Amniotic stem cell (primary cell): ENCODE data around the gene HSBP1L1.

Experiments
- DNase-seq: peaks from one replicate; lab custom pipeline; 2025; lab: John Stamatoyannopoulos, UW

HSBP1L1 gene

DNA sequence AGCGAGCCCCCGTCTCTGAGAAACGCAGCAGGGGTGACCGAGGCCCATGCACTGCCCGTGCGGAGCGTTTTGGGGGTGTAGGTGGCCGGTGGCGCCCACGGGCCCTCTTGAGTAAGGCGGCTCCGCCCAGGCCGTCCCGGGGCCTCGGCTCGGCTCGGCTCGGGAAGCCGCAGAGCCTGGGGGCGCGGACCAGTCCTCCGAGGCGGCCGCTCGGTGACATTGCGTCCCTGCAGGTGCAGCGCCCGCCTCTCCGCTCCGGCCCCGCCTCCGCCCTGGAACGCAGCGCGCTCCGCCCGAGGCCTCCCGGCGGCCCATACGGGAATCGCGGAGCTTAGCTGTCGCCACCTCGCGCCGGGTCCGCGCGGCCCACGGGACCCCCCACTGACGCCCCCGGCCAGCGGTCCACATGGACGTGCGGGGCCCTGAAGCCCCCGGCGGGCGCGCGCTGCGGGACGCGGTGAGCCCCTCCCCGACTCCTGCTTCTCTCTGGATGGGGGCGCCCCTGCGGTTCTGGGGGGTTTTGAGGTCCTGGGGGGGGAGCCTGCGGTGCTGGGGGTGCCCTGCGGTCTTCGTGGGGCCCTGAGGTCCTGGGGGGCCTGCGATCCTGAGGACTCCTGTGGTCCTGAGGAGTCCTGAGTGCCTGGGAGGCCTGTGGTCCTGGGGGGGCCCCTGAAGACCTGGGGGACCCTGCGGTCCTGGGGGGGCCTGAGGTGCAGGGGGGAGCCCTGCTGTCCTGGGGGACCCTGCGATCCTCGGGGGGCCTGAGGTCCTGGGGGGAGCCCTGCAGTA lies at the start of gene HSBP1L1:
HSBP1L1 (plus strand) TSS at position 314 of the 789 bp plus-strand sequence; CDS start at position 407, 93 bp downstream.
- no peak for DNase-seq

DNA sequence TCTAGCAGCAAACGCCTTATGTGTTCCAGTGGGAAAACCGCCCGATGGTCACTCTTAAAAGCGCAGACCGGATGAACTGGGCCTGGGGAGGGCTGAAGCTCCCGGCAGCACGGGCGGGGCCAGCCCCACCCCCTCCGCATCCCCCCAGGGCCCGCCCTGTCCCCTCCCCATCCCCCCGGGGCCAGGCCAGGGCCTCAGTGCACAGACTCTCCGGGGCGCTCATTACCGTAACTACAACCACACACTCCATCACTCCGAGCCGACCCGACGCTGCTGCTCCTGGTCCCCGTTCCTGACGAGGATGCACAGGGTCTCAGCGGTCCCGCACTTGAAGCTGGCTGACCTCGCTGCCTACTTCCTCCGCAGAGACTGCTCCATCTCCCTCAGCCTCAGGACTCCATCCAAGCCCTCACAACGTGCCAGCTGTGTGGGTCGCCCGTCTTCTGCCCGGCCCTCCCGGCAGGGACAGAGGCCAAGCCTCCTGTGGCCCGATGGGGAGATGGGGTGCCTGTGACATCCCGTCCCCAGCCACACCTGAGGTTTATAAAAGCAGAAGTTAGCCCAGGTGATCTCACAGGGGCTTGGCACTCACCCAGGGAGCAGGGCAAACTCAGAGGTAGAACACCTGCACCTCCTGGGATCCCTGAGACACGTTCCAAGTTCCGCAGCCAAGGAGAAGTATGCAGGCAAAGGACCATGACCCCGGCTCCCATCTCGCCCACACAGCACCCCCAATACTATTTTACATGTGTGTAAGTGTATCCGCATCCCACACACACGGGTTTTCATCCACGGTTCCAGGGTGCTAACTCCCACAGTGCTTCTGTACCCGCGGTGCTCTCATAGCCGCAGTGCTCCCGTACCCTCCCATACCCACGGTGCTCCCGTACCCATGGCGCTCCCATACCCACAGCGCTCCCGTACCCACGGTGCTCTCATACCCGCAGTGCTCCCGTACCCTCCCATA lies 49.0 kb upstream of the HSBP1L1 start:
- DNase-seq = no peak

DNA sequence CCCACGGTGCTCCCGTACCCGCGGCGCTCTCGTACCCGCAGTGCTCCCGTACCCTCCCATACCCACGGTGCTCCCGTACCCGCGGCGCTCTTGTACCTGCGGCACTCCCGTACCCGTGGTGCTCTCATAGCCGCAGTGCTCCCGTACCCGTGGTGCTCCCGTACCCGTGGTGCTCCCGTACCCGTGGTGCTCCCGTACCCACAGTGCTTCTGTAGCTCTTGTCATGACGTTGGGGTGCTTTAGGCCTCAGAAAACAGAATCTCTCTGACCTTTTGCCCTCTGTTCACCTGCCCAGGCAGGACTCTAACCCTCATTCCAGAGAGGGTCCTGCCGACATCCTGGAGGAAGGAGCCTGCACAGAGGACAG lies 48.3 kb upstream of the HSBP1L1 start:
- no peak for DNase-seq

DNA sequence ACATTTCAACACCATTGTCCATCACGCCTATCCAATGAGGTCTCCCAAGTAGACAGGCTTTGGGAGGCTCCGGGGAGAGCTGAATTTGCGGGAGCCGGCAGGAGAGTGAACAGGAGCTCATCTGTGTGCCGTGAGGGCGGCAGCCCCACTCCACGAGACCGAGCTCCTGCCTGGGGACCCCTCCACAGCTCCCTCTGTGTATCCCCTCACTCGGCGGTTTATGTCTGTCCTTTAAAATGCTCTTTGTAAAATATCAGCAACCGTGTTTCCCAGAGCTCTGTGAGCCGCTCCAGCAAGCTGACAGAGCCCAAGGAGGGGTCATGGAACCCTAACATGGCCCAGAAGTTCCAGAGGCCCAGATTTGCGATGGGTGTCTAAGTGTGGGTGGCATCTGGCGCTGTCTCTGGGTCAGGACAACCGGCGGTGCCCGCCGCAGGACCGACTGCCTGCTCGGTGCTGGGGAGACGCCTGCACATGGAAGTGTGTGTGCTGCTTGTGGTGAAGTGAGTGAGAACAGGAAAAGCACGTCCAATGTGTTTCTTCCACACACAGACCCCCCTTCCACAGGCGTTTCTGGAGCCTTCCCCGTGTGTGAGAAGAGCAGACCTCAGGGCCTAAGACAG lies 47.8 kb upstream of the HSBP1L1 start:
- no peak for DNase-seq

DNA sequence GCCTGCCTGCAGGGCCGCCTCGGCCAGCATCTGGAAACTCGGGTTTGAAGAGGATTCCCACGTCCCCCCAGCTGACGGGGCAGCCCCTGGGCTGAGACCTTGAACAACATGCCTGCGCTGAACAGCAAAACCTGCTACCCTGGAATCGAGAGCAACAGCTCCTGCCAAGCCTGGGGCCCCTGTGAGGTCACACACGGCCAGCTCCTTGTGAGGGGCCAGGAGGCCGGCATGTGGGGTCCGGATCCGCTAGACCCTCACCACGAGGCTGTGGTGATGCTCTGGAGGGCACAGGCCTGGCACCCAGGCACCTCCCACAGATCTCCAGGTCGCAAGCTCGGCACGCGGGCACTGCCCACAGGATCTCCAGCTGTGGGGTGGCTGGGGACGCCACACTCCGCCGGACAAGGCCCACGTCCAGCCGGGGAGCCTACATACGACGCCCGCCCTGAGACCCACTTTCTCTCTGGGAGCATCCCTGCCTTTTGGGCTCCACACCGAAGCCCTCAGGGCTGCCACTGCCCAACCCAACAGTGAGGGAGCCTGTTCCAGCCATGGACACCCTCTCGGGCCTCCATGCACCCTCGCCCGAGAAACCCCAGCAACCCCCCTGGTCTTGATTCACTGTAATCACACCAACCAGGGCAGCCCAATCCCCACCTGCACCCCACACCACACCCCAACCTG lies 47.1 kb upstream of the HSBP1L1 start:
- DNase-seq = no peak

DNA sequence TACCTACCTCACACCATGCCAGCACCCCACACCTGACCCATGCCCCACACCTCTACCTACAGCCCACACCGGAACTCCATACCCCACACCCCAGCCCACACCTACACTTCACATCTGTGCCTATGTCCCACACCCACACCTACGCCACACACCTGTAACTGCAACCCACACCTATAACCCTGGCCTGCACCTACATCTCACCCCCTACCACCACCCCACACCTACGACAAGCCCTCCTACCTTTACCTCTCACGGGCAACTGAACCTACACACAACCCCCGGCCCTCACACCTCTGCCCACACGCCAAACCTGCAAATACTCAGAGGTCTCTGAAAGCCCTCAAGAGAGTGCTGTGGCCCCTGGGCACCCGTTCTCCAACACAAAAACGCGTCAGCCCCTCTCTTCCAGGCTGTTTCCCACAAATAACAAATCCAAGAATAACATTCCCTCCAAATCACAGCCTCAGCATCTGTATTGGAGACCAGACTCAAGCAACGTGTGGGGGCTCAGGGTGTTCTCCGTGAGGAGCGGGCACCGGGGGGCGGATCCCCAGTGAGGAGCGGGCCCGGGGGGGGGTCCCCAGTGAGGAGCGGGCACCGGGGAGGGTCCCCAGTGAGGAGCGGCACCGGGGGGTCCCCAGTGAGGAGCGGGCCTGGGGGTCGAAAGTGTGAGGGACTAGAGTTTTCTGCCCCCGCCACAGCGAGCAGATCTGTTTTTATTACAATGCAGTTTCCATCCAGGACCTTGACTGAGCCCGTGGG lies 46.4 kb upstream of the HSBP1L1 start:
- DNase-seq = no peak

DNA sequence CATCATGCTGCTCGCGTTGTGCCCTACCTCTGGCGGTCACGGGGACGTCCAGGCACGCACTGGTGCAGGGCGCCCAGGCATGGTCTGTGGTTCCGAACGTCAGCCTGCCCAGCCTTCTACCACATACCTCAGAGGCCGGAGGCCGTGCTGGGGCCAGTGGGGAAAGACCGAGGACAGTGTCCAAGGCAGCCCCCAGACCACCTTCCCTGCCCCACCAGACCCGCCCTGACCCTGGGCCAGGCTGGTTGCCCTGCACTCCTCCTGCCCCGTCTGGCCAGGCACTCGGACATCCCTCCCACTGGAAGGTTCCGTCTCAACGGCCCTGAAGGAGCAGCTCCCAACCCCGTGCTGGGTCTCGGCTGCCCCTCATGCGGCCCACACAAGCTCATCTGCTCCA lies 45.8 kb upstream of the HSBP1L1 start:
- DNase-seq = no peak

DNA sequence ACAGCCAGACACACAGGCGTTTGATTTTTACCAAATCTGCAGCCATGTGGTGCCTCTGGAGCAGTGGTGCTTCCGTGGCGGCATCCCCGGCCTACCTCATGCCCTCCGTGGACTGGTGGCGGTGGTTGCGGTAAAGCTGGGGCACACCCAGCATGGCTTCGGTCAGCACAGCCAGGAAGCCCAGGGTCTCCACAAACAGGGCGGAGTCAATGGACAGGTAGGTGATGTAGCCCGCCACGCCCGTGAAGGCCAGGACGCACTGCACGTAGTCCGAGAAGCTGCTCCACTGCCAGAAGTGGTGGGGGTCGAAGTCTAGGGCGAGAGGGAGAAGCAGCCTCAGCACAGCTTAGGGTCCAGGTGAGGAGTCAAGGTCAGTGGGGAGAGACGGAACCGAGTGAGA lies 45.4 kb upstream of the HSBP1L1 start:
- no peak for DNase-seq

DNA sequence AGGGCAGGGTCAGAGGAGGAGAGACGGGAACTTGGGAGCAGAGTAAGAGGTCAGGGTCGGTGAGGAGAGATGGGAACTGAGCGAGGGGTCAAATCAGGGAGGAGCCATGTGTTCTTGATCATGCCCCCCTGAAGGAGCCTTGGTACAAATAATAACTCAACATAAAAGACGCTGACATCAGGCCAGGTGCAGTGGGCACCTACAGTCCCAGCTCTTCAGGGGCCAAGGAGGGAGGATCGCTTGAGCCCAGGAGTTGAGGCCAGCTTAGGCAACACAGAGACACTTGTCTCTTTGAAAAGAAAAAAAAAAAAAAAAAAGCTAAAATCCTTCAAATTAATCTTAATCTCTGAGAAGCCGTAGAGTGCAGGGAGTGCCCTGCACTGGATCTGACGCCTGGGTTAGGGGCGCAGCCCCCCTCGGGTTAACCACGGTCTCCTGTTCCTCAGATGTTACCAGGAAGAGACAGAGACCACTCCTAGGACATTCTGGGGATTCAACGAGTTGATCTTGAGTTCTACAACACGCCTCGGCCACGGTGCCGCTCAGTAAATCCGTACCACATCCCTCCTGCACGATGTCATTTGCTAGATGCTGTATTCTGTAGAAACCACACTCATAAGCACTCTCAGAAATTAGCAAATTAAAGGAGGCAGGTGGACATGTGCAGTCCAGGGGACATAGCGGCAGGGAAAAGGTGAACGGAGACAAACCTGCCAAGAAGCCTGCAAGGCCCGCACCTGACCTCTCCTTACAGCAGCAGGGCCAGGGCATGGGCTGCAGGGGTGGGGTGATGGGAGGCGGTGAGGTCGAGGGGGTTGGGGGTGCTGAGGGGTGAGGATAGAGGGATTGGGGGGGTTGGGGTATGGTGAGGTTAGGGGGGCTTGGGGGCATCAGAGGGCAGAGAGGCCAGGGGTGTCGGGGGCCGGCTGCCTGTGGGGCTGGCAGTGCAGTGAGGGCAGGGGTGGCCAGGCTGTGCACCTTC lies 42.2 kb upstream of the HSBP1L1 start:
- no peak for DNase-seq

DNA sequence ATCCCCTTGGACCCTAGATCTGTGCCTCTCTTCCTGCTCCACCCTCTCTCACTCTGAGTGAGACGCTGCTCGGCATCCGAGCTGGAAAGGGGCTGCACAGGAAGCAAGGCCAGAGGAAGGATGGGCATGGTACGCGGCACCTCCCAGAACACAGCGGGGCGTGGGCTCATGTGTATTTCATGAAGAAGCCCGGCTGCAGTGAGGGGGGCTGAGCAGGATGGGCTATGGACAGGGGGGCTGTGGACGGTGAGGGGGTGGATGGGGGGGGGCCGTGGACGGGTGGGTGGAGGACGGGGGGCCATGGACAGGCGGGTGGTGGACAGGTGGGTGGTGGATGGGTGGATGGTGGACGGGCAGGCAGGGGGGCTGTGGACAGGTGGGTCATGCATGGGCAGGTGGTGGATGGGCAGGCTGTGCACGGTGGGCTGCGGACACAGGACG lies 41.5 kb upstream of the HSBP1L1 start:
- DNase-seq = no peak

DNA sequence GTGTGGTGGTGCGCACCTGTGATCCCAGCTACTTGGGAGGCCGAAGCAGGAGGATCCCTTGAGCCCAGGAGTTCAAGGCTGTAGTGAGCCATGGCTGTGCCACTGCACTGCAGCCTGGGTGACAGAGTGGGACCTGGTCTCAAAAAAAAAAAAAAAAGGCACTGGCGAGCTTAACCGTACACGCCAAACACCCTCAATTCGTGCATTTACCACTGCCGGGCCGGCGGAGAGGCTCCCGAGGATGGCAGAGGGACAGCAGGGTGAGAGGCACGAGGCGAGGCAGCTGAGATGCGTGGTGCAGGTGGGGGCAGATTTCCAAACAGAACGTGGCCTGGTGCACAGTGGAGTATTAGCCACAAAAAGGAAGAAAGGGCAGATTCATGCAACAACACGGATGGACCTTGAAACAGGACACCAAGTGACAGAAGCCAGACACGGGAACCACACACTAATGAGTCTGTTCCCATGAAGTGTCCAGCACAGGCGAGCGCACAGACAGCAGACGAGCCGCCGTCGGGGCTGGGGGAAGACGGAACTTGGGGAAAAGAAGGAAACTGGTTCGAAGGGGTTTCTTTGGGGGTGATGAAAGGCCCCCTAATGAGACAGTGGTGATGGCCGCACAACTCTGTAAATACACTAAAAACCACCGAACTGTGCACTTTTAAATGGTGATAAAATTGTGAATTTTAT lies 40.4 kb upstream of the HSBP1L1 start:
- no peak for DNase-seq

DNA sequence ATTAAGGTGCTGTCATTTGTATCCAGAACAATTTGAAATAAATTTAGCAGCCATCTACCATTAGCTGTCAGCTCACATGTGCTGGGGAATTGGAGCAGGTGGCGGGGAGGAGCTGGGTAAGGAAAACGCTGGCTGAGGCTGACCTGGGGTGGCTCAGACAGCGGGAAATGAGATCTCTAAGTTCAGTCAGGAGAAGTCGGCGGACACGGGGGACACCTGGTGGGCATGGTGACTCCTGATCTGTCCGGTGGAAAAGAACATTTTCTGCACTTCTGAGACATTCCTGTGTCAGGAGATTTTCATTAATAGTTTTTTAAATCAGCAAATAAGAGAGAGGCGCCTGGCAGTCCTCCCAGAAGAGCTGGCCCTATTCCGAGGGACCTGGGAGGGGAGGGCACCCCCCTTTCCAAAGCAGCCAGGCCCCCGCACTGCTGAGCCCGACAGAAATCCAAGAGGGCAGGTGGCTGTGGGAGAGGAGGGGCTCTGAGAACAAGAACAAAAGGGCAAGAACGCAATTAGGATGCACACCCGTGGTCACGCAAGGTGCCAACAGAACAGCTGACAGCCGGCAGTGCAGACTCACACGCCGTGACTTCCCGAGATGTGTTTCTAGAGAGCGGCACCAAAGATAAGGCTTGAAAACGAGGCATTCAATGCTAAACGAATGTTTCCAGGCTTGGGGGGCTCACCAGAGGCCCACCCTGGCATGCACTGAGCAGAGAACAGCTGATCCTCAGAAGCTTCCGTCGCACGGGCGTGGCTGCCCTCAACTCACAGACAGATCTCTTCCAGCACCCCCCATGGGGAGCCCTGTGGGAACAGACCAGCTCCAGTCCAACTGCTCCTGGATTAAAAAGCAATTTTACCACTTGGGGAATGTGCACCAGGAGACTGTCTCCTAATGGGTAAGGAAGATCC lies 39.4 kb upstream of the HSBP1L1 start:
- no peak for DNase-seq

DNA sequence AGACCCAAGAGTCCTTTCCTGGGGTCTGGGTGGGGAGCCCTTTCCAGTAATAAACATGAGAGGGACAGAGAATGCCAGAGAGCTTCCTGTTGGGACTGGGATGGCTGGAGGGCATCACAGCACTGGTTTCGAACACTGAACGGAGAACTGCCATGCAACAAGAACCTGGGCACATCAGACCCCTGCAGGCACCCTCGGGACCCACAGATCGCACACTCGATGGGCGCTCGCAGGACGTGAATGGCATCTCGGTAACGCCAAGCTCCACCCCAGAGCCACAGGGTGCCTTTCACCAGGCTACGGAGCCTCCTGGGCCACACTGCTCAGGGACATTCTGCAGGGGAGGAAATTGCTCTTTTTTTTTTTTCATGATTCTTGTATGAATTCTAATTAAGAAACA lies 38.1 kb upstream of the HSBP1L1 start:
- DNase-seq = no peak

DNA sequence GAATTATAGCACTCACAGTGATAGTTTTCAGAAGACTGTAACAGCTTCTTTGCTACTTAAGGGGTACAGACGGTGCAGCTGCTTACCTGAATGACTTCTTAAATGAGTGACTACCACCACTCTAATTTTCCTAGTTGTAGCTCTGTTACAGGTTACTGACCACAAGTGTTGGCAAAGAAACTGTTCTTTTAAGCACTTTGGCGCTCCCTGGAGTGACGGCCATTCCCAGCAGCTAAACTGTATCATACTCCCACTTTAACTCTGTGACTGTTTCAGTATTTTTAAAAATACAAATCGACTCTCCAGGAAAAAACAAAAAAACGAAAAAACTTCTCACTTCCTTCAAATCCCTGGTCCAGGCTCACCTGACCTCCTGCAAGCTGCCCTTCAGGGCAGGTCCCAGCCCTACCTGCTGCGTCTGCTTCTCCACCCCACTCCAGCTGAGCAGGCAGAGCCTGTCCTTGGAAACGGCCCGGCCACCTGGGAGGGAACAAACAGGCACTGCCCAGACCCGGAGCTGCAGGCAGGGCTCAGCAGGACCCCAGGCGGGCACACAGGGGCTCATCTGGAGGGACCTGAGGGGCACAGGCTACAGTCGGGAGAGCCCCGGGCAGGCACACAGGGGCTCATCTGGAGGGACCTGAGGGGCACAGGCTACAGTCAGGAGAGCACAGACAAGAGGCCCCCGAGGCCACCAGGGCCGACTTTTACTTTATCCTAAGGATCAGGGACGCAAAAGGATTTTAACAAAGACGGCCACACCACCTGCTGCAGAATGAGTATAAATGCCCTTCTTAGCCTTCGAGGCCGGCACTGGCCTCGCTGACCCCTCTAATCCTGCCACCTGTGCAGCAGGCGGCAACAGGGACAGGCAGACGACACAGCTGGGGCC lies 37.5 kb upstream of the HSBP1L1 start:
- DNase-seq = no peak

DNA sequence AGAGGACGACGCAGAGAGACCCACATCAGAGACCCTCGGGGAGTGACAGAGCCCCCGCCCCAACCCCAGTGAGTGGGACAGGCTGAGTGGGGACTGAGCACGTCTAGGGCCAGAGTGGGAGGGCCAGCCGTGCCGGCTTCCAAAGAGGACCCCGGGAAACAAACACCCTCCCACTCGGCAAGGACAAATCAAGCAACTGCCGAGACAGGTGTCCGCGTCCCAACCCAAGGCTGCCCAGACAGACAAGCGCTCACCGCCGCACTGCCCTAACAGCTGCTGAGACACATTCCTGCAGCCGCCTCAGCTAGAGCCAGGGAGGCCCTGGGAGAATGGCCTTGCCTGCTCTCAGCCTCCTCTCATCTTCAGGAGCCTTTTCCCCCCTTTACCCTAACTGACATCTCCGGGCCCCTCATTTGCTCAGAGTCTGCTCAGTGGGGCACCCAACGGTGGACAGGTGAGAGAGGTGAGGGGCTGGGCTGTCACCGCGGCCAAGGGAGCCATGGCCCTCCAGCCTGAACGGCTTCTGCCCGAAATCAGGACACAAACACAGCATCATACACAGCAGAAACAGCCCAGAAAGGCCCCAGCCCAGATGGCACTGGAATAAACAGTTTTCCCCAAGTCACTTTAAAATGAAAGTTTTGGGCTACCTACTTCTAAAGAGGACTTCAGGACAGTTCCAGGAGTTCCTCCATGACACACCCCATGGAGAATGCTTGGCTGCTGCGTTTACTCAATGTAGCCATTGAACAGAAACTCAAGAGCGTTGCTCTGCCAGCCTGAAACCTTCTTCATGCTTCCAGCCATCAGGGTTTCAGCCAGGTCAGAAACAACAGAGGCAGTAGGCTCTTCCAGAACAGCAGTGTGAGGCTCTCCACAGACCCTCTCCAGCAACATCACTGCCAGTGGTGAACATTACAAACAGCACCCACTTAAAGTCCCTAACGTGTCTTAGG lies 36.6 kb upstream of the HSBP1L1 start:
- DNase-seq = no peak

DNA sequence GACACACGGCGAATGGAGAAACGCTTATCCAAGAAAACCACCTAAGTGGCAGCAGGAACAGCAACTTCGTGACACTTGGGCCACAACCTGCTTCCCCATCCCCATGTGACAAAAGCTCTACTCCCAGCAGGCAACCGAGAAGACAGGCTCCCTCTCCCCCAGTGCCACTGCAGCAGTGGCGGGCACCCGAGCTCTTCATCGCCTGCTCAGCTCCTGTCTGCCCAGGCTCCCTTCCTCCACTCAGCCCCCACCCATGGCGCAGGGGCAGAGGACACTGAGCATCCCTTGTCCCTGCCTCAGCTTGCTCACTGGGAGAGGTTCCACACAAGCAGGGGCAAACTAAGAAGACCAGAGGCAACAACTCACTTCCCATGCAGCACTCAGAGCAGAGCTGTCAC lies 35.9 kb upstream of the HSBP1L1 start:
- DNase-seq = no peak
